ENCODE measurements around the gene TMF1.

TMF1 gene

DNA sequence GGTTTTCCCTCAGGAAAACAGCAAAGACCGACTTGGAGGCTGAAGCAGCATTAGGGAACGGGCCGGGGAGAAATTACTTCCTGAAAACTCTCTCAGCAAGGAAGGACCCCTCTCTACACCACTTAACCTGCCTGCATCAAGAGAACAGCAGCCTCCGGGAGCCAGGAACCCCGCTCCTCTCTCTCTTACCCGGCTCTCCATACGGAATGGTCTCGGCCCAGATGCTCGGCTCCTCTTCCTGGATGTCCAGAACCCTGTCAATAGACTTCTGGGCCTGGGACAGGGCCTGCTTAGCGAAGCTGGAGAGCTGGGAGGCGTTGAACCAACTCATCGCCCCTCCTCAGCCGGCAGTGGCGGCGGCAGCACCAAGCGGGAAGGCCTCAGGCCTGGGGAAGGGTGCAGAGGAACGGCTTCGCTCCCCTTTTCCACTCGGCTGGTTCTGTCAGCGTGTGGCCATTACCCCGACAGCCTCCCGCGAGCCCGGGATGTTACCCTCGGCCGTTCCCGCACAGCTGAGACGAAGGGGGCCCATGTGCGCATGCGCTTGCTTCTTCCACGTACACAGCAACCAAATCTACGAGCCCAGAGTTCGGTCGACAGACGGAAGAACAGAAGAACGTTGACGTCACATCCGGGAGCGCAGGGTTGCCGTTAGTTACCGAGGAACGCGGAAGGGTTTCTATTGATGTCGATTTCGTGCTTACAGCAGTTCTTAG lies at the start of gene TMF1:
TMF1 (minus strand) TSS at position 578 of the 716 bp plus-strand sequence; CDS start at position 331, 247 bp downstream.
- Histone ChIP-seq H3K4me1 (peaks cover 3% of the 10 kb centered on the region; the same call in 1 of the 2 replicates), H3K9me3 (no peaks in the 10 kb centered on the region), H3K4me3 (peak within 1 kb of the TSS; percentile 87), H3K27me3 (ENCODE audit: low read depth) (no peaks in the 10 kb centered on the region), H3K36me3 (replicated peaks) (peaks cover 25% of the 10 kb centered on the region)
- peak; percentile 97 to 98 for DNase-seq (ENCODE audit: low spot score in 2 of 2)
- in situ Hi-C loops (cut with MboI; ENCODE audit: low sequenced_read_pairs): no loop called here

GRCh38 chr3:69099576-69099975 lies 47.4 kb upstream of the TMF1 start:
- in situ Hi-C loops (cut with MboI; ENCODE audit: low sequenced_read_pairs): no loop called here
- H3K4me1 ChIP-seq: no peaks in the 10 kb centered on the region
- no peak for DNase-seq (ENCODE audit: low spot score in 2 of 2)
- H3K9me3 ChIP-seq: no peaks in the 10 kb centered on the region
- peaks cover 23% of the 10 kb centered on the region for H3K36me3 ChIP-seq (replicated peaks)
- H3K27me3 ChIP-seq (ENCODE audit: low read depth): no peaks in the 10 kb centered on the region
- no peak overlapping the region for H3K4me3 ChIP-seq

DNA sequence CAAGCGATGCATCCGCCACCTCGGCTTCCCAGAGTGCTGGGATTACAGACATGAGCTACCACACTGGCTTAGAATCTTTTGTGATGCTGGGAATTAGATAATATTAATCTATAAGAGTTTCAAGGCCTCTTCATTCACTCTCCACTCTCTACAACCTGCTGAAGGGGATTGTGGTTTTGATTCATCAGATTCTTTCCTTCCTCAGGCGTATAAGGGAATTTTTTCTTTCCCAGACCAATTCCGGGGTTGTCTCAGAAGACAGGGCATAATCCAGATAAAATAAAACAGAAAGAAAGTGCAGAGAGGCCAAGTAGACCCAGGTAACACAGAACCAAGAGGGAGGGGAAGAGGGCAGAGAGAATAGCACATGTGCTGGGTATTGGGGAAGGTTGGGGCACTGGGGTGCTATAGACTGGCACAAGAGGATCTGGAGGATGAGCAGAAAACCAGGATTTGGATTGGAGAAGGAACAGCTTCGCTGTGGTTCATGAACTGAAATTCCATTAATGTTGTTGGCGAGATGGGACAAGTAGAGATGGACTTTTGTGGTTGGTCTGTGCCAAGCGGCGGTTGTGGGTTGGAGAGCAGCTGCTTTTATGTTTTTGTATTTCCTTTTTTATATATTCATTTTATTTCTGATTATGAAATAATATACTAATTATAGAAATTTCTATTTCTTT lies 45.4 kb upstream of the TMF1 start:
- in situ Hi-C loops (cut with MboI; ENCODE audit: low sequenced_read_pairs): no loop called here
- Histone ChIP-seq H3K27me3 (ENCODE audit: low read depth) (no peaks in the 10 kb centered on the region), H3K36me3 (replicated peaks) (peaks cover 6% of the 10 kb centered on the region), H3K4me3 (no peak overlapping the region), H3K9me3 (no peaks in the 10 kb centered on the region), H3K4me1 (0 out of 2 replicates have a peak, but pooled peaks cover 5% of the 10 kb centered on the region)
- no peak for DNase-seq (ENCODE audit: low spot score in 2 of 2)

DNA sequence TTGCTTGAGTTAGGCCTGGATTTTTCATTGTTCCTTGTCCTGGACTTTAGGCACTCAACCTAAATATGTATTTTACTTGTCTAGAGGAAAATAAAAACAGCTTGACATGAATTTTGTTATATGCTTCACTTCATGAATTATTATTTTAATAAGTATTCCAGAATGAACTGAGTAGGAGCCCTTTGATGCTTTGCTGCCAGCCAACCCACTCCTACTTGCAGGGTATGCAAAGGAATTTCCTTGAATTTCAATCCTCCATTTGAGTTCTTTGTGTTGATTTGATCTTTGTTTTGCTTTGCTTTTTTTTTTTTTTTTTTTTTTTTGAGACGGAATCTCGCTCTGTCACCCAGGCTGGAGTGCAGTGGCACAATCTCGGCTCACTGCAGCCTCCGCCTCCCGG lies 44.2 kb upstream of the TMF1 start:
- Histone ChIP-seq H3K36me3 (replicated peaks) (no peaks in the 10 kb centered on the region; the same call in 1 of the 2 replicates), H3K4me3 (no peak overlapping the region), H3K27me3 (ENCODE audit: low read depth) (no peaks in the 10 kb centered on the region), H3K4me1 (peaks cover 7% of the 10 kb centered on the region), H3K9me3 (no peaks in the 10 kb centered on the region)
- in situ Hi-C loops (cut with MboI; ENCODE audit: low sequenced_read_pairs): no loop called here
- DNase-seq (ENCODE audit: low spot score in 2 of 2): no peak

GRCh38 chr3:69095636-69096035 lies 43.5 kb upstream of the TMF1 start:
- in situ Hi-C loops (cut with MboI; ENCODE audit: low sequenced_read_pairs): no loop called here
- Histone ChIP-seq H3K4me1 (peaks cover 7% of the 10 kb centered on the region), H3K4me3 (no peak overlapping the region), H3K9me3 (no peaks in the 10 kb centered on the region), H3K36me3 (replicated peaks) (no peaks in the 10 kb centered on the region; the same call in 1 of the 2 replicates), H3K27me3 (ENCODE audit: low read depth) (no peaks in the 10 kb centered on the region)
- DNase-seq (ENCODE audit: low spot score in 2 of 2): no peak

GRCh38 chr3:69094467-69095205 lies 42.5 kb upstream of the TMF1 start:
- Histone ChIP-seq H3K4me3 (no peak overlapping the region), H3K36me3 (replicated peaks) (no peaks in the 10 kb centered on the region), H3K27me3 (ENCODE audit: low read depth) (no peaks in the 10 kb centered on the region), H3K9me3 (no peaks in the 10 kb centered on the region), H3K4me1 (peaks cover 7% of the 10 kb centered on the region)
- in situ Hi-C loops (cut with MboI; ENCODE audit: low sequenced_read_pairs): no loop called here
- DNase-seq (ENCODE audit: low spot score in 2 of 2): no peak

GRCh38 chr3:69092030-69092516 lies 39.9 kb upstream of the TMF1 start:
- in situ Hi-C loops (cut with MboI; ENCODE audit: low sequenced_read_pairs): no loop called here
- H3K4me3 ChIP-seq: no peak overlapping the region
- no peaks in the 10 kb centered on the region for H3K27me3 ChIP-seq (ENCODE audit: low read depth)
- H3K36me3 ChIP-seq (replicated peaks): no peaks in the 10 kb centered on the region; the same call in 1 of the 2 replicates
- H3K4me1 ChIP-seq: peaks cover 10% of the 10 kb centered on the region
- H3K9me3 ChIP-seq: no peaks in the 10 kb centered on the region
- no peak for DNase-seq (ENCODE audit: low spot score in 2 of 2)

DNA sequence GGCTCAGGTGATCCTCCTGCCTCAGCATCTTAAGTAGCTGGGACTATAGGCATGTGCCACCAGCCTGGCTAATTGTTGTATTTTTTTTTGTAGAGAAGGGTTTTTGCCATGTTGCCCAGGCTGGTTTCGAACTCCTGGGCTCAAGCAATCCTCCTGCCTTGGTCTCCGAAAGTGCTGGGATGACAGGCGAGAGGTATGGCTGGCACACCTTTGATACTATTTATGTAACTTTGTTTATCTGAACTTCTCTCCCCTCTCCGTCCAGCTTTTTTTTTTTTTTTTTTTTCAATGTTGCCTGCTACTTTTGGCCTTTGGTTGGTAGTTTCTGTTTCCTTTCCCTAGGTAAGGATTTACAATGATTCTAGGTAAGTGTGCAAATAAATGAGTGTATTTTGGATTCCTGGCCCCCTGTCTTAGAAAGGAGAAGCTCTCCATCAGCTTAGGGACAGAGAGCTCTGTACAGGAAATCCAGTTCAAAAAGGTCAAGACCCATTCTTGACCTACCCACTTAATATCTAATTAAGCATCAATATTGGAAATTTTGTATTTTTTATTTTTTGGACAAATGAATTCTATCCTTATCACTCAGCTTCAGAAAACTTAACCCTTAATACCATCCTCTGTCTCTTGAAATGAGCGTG lies 39.4 kb upstream of the TMF1 start:
- Histone ChIP-seq H3K36me3 (replicated peaks) (no peaks in the 10 kb centered on the region; the same call in 1 of the 2 replicates), H3K4me1 (peaks cover 10% of the 10 kb centered on the region), H3K27me3 (ENCODE audit: low read depth) (no peaks in the 10 kb centered on the region), H3K4me3 (no peak overlapping the region), H3K9me3 (no peaks in the 10 kb centered on the region)
- in situ Hi-C loops (cut with MboI; ENCODE audit: low sequenced_read_pairs): no loop called here
- DNase-seq (ENCODE audit: low spot score in 2 of 2): no peak

DNA sequence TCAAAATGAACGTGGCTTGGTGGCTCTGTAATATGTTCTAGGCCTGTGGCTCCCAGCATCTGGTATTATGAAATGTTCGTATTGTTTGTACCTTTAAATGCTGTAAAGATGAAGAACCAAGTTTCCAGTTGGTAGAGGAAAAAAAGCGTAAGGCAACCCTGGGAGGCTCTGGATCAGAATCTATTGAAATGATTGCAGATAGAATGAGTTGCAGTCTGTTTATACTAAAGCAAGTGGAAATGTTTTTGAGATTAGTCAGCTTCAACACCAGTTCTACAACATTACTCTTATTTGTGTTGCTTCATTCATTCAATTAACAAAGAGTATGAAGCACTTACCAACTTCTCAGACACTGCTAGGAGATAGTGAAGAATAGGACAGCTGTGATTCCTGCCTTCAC lies 37.9 kb upstream of the TMF1 start:
- H3K4me3 ChIP-seq: no peak overlapping the region
- in situ Hi-C loops (cut with MboI; ENCODE audit: low sequenced_read_pairs): no loop called here
- H3K9me3 ChIP-seq: no peaks in the 10 kb centered on the region
- no peaks in the 10 kb centered on the region for H3K27me3 ChIP-seq (ENCODE audit: low read depth)
- no peak for DNase-seq (ENCODE audit: low spot score in 2 of 2)
- H3K4me1 ChIP-seq: peaks cover 14% of the 10 kb centered on the region
- no peaks in the 10 kb centered on the region; the same call in 1 of the 2 replicates for H3K36me3 ChIP-seq (replicated peaks)

GRCh38 chr3:69088063-69088462 lies 35.9 kb upstream of the TMF1 start:
- Histone ChIP-seq H3K4me3 (no peak overlapping the region), H3K36me3 (replicated peaks) (no peaks in the 10 kb centered on the region; the same call in 1 of the 2 replicates), H3K4me1 (peaks cover 28% of the 10 kb centered on the region), H3K27me3 (ENCODE audit: low read depth) (no peaks in the 10 kb centered on the region), H3K9me3 (no peaks in the 10 kb centered on the region)
- in situ Hi-C loops (cut with MboI; ENCODE audit: low sequenced_read_pairs): no loop called here
- DNase-seq (ENCODE audit: low spot score in 2 of 2): no peak

DNA sequence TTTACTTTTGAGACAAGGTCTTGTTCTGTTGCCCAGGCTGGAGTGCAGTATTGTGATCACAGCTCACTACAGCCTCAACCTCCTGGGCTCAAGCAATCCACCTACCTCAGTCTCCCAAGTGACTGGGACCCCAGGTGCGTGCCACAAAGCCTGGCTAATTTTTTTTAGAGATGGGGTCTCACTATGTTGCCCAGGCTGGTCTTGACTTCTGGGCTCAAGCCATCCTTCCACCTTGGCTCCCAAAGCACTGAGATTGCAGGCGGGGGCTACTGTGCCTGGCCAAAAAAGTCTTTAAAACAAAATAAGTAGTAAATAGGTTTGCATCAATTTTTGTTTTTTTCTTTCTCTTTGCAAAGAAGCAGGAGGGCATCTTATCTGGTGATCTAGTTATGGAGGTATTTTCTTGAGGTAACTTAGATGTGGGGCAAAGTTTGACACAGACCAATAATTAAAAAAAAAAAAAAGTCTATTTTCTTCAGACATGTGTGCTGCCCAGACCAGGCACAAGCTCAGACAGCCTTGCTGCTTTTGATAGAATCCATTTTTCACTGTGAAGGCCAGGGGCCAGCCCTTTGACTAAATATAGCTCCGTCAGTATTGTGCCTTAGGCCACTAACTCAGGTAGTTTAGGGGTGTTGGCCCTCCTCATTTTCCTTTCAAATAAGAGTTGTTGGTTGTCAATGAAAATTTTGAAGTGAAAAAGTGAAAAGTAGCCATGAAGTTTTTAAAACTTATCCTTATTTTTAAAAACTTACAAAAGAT lies 35.1 kb upstream of the TMF1 start:
- no peak overlapping the region for H3K4me3 ChIP-seq
- no peaks in the 10 kb centered on the region for H3K27me3 ChIP-seq (ENCODE audit: low read depth)
- no peak for DNase-seq (ENCODE audit: low spot score in 2 of 2)
- no peaks in the 10 kb centered on the region; the same call in 1 of the 2 replicates for H3K36me3 ChIP-seq (replicated peaks)
- in situ Hi-C loops (cut with MboI; ENCODE audit: low sequenced_read_pairs): no loop called here
- H3K4me1 ChIP-seq: peaks cover 30% of the 10 kb centered on the region
- no peaks in the 10 kb centered on the region for H3K9me3 ChIP-seq

DNA sequence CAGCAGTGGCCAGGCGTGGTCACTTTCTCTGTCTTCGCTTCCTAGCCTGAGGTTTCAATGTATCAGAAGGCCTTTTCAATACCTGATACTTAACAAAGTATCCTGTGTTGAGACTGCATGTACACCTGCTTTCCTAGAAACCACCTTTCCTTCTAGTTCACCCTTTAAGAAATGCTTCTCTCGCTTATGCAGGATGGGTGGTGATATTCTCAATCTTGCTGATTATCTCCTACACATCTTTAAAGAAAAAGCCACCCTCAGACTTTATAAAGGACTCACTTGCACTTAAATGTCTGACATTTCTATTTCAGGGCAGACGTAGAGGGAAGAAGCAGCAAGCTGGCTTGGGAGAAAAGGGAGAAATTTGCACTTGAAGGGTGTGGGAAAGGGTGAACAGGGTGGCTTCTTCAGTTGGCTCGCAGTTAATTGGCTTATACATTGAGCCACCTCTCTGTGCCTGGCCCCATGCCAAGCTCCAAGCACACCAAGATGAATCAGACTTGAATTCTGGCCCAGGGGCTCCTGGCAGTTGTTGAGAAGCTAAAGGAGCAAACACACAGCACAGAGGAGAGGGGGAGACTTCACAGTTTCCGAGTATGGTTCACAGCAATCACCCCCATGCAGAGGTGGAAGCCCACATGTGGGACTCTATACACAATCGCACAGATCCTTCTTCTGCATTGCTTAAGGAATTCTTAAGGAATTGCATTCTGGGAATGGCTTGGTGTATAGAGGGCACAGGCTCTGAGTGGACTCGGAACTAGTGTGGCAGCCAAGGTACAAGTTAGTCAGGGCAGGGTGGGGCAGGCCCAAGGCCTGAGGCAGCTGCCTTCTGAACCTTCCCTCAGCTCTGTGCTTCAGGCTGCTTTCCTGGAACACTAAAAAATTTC lies 33.9 kb upstream of the TMF1 start:
- no peaks in the 10 kb centered on the region for H3K27me3 ChIP-seq (ENCODE audit: low read depth)
- H3K4me3 ChIP-seq: peak overlapping the region; percentile 62
- no peaks in the 10 kb centered on the region; the same call in 1 of the 2 replicates for H3K36me3 ChIP-seq (replicated peaks)
- H3K4me1 ChIP-seq: peaks cover 28% of the 10 kb centered on the region
- H3K9me3 ChIP-seq: no peaks in the 10 kb centered on the region
- in situ Hi-C loops (cut with MboI; ENCODE audit: low sequenced_read_pairs): no loop called here
- DNase-seq (ENCODE audit: low spot score in 2 of 2): peak; percentile 79 to 88
